ENCODE measurements around the gene NMRK1.

The NMRK1 gene

GRCh38 chr9:75087824-75088645 is at the start of gene NMRK1, which contains the start of gene OSTF1:
Gene NMRK1, minus strand, starts transcription at chr9:75088155. Its CDS starts 5,040 bp downstream, at chr9:75083115.
Gene OSTF1, plus strand, starts transcription at chr9:75088514. Its CDS starts 179 bp downstream, at chr9:75088693.
- peak; percentile 98 for DNase-seq (ENCODE audit: low read depth)

GRCh38 chr9:75134495-75134894 is 46.5 kb upstream of the NMRK1 start:
- DNase-seq (ENCODE audit: low read depth): no peak

- DNase-seq (ENCODE audit: low read depth): no peak
These were observed 45.4 kb upstream of the NMRK1 start for GRCh38 chr9:75133396-75133795.

GRCh38 chr9:75132244-75132643 is 44.3 kb upstream of the NMRK1 start:
- no peak for DNase-seq (ENCODE audit: low read depth)

- DNase-seq (ENCODE audit: low read depth): no peak
These were observed 43.7 kb upstream of the NMRK1 start for GRCh38 chr9:75131700-75132099.

- DNase-seq (ENCODE audit: low read depth): peak; percentile 52
These were observed 42.8 kb upstream of the NMRK1 start for GRCh38 chr9:75130621-75131230.

GRCh38 chr9:75130172-75130571 is 42.2 kb upstream of the NMRK1 start:
- no peak for DNase-seq (ENCODE audit: low read depth)

GRCh38 chr9:75128535-75128934 is 40.6 kb upstream of the NMRK1 start:
- no peak for DNase-seq (ENCODE audit: low read depth)

- DNase-seq (ENCODE audit: low read depth): no peak
These were observed 35.7 kb upstream of the NMRK1 start for GRCh38 chr9:75123696-75124095.

GRCh38 chr9:75121914-75122558 is 34.1 kb upstream of the NMRK1 start:
- DNase-seq (ENCODE audit: low read depth): no peak

- no peak for DNase-seq (ENCODE audit: low read depth)
These were observed 32.7 kb upstream of the NMRK1 start for GRCh38 chr9:75120686-75121085.

GRCh38 chr9:75117564-75117963 is 29.6 kb upstream of the NMRK1 start:
- DNase-seq (ENCODE audit: low read depth): no peak

- DNase-seq (ENCODE audit: low read depth): no peak
These were observed 28.4 kb upstream of the NMRK1 start for GRCh38 chr9:75116306-75116705.

- no peak for DNase-seq (ENCODE audit: low read depth)
These were observed 24.8 kb upstream of the NMRK1 start for GRCh38 chr9:75112789-75113188.

GRCh38 chr9:75111019-75111622 is 23.2 kb upstream of the NMRK1 start:
- DNase-seq (ENCODE audit: low read depth): no peak

GRCh38 chr9:75109210-75109839 is 21.4 kb upstream of the NMRK1 start:
- no peak for DNase-seq (ENCODE audit: low read depth)

GRCh38 chr9:75108571-75108970 is 20.6 kb upstream of the NMRK1 start:
- DNase-seq (ENCODE audit: low read depth): peak; percentile 29

- no peak for DNase-seq (ENCODE audit: low read depth)
These were observed 18.9 kb upstream of the NMRK1 start for GRCh38 chr9:75106857-75107256.

GRCh38 chr9:75105841-75106240 is 17.9 kb upstream of the NMRK1 start:
- no peak for DNase-seq (ENCODE audit: low read depth)

GRCh38 chr9:75105019-75105540 is 17.1 kb upstream of the NMRK1 start:
- no peak for DNase-seq (ENCODE audit: low read depth)

GRCh38 chr9:75104607-75105006 is 16.7 kb upstream of the NMRK1 start:
- no peak for DNase-seq (ENCODE audit: low read depth)

Data from fibroblast of gingiva (primary cell).